K562 (cell line): ENCODE data around the gene GP1BB. TPM values are rescaled to one million over a fixed set of nuclear protein-coding genes. Genes with fewer than 3 reads are reported as not detected.

Experiments used
- BHLHE40 ChIP-seq: IDR thresholded peaks from 2 replicates; pipeline ENCODE4 v1.6.1; 2011; ENCODE audit warnings: low read length, improper control_type of control experiment
- CEBPZ ChIP-seq: fragments of 150-350 bp; IDR thresholded peaks from 2 replicates; pipeline ENCODE4 v1.6.1; 2014; ENCODE audit warnings: low read depth, mild to moderate bottlenecking, low read length, borderline replicate concordance
- FOXK2 ChIP-seq, 2 experiments: fragments of 450-650 bp; IDR thresholded peaks in 1 of 2; conservative IDR thresholded peaks in 1 of 2; 2 replicates each; pipeline ENCODE4 v1.6.1; 2016; ENCODE audit warnings: low read depth in 2 of 2, mild to moderate bottlenecking in 1 of 2
- GTF2A2 ChIP-seq: IDR thresholded peaks from 2 replicates; pipeline ENCODE4 v1.6.1; 2016; ENCODE audit warnings: mild to moderate bottlenecking, missing genetic modification characterization, missing compliant biosample characterization
- HBP1 ChIP-seq: fragments of 450-650 bp; formaldehyde crosslinking; IDR thresholded peaks from 2 replicates; pipeline ENCODE4 v1.4.0; 2022; ENCODE audit warnings: missing genetic modification characterization
- HMG20A ChIP-seq: fragments of 450-650 bp; formaldehyde crosslinking; conservative IDR thresholded peaks from 2 replicates; pipeline ENCODE4 v1.4.0; 2020; ENCODE audit warnings: mild to moderate bottlenecking, mixed read lengths
- RREB1 ChIP-seq: fragments of 250-450 bp; sonication (Bioruptor Pico); IDR thresholded peaks from 2 replicates; pipeline ENCODE4 v1.4.0; 2020
- SNRNP70 ChIP-seq: fragments of 200-400 bp; formaldehyde crosslinking; optimal IDR thresholded peaks from 2 replicates; pipeline ENCODE3; 2017; ENCODE audit warnings: low read depth, low read length
- TCF15 ChIP-seq: fragments of 250-450 bp; sonication (Bioruptor Pico); IDR thresholded peaks from 2 replicates; pipeline ENCODE4 v1.8.0; 2022; ENCODE audit warnings: moderate library complexity, mild to moderate bottlenecking, inconsistent platforms
- ZBTB34 ChIP-seq: fragments of 250-450 bp; sonication (Bioruptor Pico); IDR thresholded peaks from 2 replicates; pipeline ENCODE4 v1.8.0; 2021; ENCODE audit warnings: mild to moderate bottlenecking, moderate library complexity
- ZBTB5 ChIP-seq: fragments of 450-650 bp; IDR thresholded peaks from 2 replicates; pipeline ENCODE4 v1.6.1; 2017; ENCODE audit warnings: antibody characterized with exemption
- ZFX ChIP-seq: sonication (generic); formaldehyde crosslinking; IDR thresholded peaks from 2 replicates; pipeline ENCODE4 v1.8.0; 2022; ENCODE audit warnings: mild to moderate bottlenecking, missing genetic modification reagents, moderate library complexity
- polyA plus RNA-seq, 8 experiments: library from polyadenylated mRNA; depleted of rRNA in 4 of 8; stranded (reverse) in 5 of 8; unstranded in 3 of 8; fragments of >200 nt; fragmentation: Nextera tagmentation in 2 of 8; fragmentation: Illumina TruSeq in 1 of 8; extraction: Ambion mirVana in 2 of 8; extraction: Trizol in 1 of 8; gene quantifications; 2 replicates each; pipeline versions ENCODE4 v1.2.1 to v1.2.3, GENCODE V29; 2011 to 2014; ENCODE audit warnings: inconsistent platforms in 1 of 8, missing spikeins in 1 of 8
- total RNA-seq, 7 experiments: library from RNA; depleted of rRNA in 6 of 7; stranded (reverse); fragments of >200 nt in 6 of 7; fragmentation: Illumina TruSeq in 2 of 7; extraction: Trizol in 2 of 7; gene quantifications; 2 replicates each; pipeline versions ENCODE4 v1.2.1 to v1.2.3, GENCODE V29; 2011 to 2021; ENCODE audit warnings: low replicate concordance in 1 of 7

GP1BB gene
- total and polyA plus RNA-seq, 9 of the 15 experiments (the other 6 are each of a cell fraction or from before 2014, with no cell fraction given): 0.69 to 162 (median 2.8) TPM

GRCh38 chr22:19713650-19714311 is 9.6 kb upstream of the GP1BB start (continued):
- no peak for TF ChIP-seq CEBPZ
- no peak for TF ChIP-seq SNRNP70
- no peak for TF ChIP-seq ZFX (CRISPR knock-in tag)
- TF ChIP-seq GTF2A2 (tag): no peak; the same call in 1 of the 2 replicates
- no peak for TF ChIP-seq FOXK2 (conservative IDR thresholded peaks at IDR 0.05 in 1 of 2, IDR thresholded peaks at IDR 0.05 in 1 of 2; ENCODE audit: low read depth in 2 of 2)
- no peak for TF ChIP-seq HBP1 (CRISPR knock-in tag)
- TF ChIP-seq RREB1: no peak
- no peak for TF ChIP-seq HMG20A (CRISPR knock-in tag)
- peak; percentile 36; the same call in 1 of the 2 replicates for TF ChIP-seq ZBTB34 (CRISPR knock-in tag)
- TF ChIP-seq ZBTB5: no peak
- TF ChIP-seq TCF15 (CRISPR knock-in tag): no peak
- no peak for TF ChIP-seq BHLHE40
